ENCODE measurements around the gene LRRC75A.

Gene LRRC75A

DNA sequence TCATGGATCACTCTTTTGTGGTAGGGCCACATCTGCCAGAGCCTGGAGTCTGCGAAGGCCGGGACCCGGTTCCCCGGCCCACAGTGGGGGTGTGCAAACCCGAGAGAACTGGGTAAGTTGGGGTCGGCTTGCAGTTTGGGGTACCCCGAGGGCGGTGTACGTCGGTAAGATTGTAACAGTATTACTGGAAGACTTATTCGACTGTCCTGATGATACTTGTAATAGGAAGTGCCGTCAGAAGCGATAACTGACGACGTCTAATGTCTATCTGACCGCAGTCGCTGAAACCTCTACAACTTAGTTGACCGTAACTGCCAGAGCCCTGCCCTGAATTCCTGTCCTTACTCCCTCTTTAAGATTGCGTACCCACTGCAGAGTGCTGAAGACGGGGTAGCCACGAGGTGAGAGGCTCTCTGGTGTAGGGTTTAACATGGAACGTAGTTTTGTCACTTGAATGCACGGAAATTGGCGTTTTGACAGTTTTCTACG is 52.6 kb downstream of the LRRC75A start:
- in situ Hi-C loops (cut with HindIII; ENCODE audit: low pct_unique_long_range_greater_than_20kb, low sequenced_read_pairs): no loop called here
- DNase-seq (ENCODE audit: low read depth in 1 of 2, low spot score in 1 of 2): no peak
- TF ChIP-seq JUND (IDR thresholded peaks at IDR 0.05; ENCODE audit: low read depth): no peak

- DNase-seq (ENCODE audit: low read depth in 1 of 2, low spot score in 1 of 2): peak; percentile 95 to 99
- in situ Hi-C loops (cut with HindIII; ENCODE audit: low pct_unique_long_range_greater_than_20kb, low sequenced_read_pairs): no loop called here
- TF ChIP-seq JUND (IDR thresholded peaks at IDR 0.05; ENCODE audit: low read depth): no peak
Observed at GRCh38 chr17:16438557-16439302, 53.3 kb downstream of the LRRC75A start.

GRCh38 chr17:16438173-16438556 is 53.8 kb downstream of the LRRC75A start:
- no peak for TF ChIP-seq JUND (IDR thresholded peaks at IDR 0.05; ENCODE audit: low read depth)
- in situ Hi-C loops (cut with HindIII; ENCODE audit: low pct_unique_long_range_greater_than_20kb, low sequenced_read_pairs): no loop called here
- no peak for DNase-seq (ENCODE audit: low read depth in 1 of 2, low spot score in 1 of 2)

GRCh38 chr17:16437083-16437482 is 54.9 kb downstream of the LRRC75A start:
- in situ Hi-C loops (cut with HindIII; ENCODE audit: low pct_unique_long_range_greater_than_20kb, low sequenced_read_pairs): no loop called here
- DNase-seq (ENCODE audit: low read depth in 1 of 2, low spot score in 1 of 2): no peak
- TF ChIP-seq JUND (IDR thresholded peaks at IDR 0.05; ENCODE audit: low read depth): no peak

GRCh38 chr17:16435925-16436886 is 55.8 kb downstream of the LRRC75A start:
- in situ Hi-C loops (cut with HindIII; ENCODE audit: low pct_unique_long_range_greater_than_20kb, low sequenced_read_pairs): no loop called here
- no peak for DNase-seq (ENCODE audit: low read depth in 1 of 2, low spot score in 1 of 2)
- TF ChIP-seq JUND (IDR thresholded peaks at IDR 0.05; ENCODE audit: low read depth): no peak

DNA sequence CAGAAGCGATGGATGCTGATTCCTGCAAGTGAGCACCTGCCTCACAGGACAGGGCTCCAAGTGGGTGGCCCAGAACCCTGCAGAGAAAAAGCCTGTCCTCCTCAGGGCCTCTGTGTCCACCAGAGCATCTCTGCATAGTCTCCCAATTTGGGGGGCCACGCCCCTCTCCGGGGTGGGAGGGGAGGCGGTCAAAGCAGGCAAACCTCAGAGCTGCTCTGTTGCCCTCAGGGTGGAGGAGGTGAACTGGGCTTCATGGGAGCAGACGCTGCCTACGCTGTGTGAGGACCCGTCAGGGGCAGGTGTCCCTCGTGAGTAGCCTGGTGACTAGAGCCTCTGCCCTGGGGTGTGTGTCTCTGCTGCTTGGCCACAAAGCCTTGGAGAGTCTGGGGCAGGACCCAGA is 57.3 kb downstream of the LRRC75A start:
- DNase-seq (ENCODE audit: low read depth in 1 of 2, low spot score in 1 of 2): no peak
- in situ Hi-C loops (cut with HindIII; ENCODE audit: low pct_unique_long_range_greater_than_20kb, low sequenced_read_pairs): no loop called here
- TF ChIP-seq JUND (IDR thresholded peaks at IDR 0.05; ENCODE audit: low read depth): no peak

- in situ Hi-C loops (cut with HindIII; ENCODE audit: low pct_unique_long_range_greater_than_20kb, low sequenced_read_pairs): no loop called here
- no peak for DNase-seq (ENCODE audit: low read depth in 1 of 2, low spot score in 1 of 2)
- no peak for TF ChIP-seq JUND (IDR thresholded peaks at IDR 0.05; ENCODE audit: low read depth)
Observed at GRCh38 chr17:16433514-16433913, 58.5 kb downstream of the LRRC75A start.

DNA sequence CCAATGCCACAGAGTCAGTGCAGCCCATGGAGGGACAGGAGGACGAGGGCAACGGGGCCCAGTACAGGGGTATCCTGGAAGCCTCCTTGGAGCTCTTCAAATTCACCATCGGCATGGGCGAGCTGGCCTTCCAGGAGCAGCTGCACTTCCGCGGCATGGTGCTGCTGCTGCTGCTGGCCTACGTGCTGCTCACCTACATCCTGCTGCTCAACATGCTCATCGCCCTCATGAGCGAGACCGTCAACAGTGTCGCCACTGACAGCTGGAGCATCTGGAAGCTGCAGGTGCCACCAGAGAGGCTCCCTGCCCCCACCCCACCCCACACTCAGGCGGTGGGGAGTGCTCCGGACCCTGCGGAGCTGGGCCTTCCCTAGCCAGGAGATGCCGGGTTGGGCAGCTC is 60.0 kb downstream of the LRRC75A start:
- in situ Hi-C loops (cut with HindIII; ENCODE audit: low pct_unique_long_range_greater_than_20kb, low sequenced_read_pairs): no loop called here
- no peak for DNase-seq (ENCODE audit: low read depth in 1 of 2, low spot score in 1 of 2)
- TF ChIP-seq JUND (IDR thresholded peaks at IDR 0.05; ENCODE audit: low read depth): no peak

GRCh38 chr17:16430650-16431049 is 61.3 kb downstream of the LRRC75A start:
- no peak for DNase-seq (ENCODE audit: low read depth in 1 of 2, low spot score in 1 of 2)
- no peak for TF ChIP-seq JUND (IDR thresholded peaks at IDR 0.05; ENCODE audit: low read depth)
- in situ Hi-C loops (cut with HindIII; ENCODE audit: low pct_unique_long_range_greater_than_20kb, low sequenced_read_pairs): no loop called here

DNA sequence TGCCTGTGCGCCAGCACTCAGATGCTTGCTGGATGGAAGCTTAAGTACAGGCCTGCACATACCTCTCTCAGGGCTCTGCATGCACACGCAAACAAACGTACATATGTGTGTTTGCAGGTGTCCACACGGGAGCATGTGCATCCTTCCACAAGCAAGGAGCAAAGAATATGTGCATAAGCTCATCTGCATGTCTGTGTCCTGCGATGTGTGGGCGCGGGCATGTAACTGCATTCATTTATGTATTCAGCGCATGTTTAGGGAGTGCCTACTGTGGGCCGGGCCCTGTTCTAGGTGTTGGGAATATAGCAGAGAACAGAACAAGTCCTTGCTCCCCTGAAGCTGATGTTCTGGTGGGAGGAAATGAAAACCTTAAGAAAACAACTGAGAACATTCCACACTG is 62.9 kb downstream of the LRRC75A start:
- no peak for DNase-seq (ENCODE audit: low read depth in 1 of 2, low spot score in 1 of 2)
- no peak for TF ChIP-seq JUND (IDR thresholded peaks at IDR 0.05; ENCODE audit: low read depth)
- in situ Hi-C loops (cut with HindIII; ENCODE audit: low pct_unique_long_range_greater_than_20kb, low sequenced_read_pairs): no loop called here

GRCh38 chr17:16428098-16428882 is 63.7 kb downstream of the LRRC75A start:
- TF ChIP-seq JUND (IDR thresholded peaks at IDR 0.05; ENCODE audit: low read depth): no peak
- DNase-seq (ENCODE audit: low read depth in 1 of 2, low spot score in 1 of 2): peak in 1 of 2 experiments; percentile 55
- in situ Hi-C loops (cut with HindIII; ENCODE audit: low pct_unique_long_range_greater_than_20kb, low sequenced_read_pairs): no loop called here

DNA sequence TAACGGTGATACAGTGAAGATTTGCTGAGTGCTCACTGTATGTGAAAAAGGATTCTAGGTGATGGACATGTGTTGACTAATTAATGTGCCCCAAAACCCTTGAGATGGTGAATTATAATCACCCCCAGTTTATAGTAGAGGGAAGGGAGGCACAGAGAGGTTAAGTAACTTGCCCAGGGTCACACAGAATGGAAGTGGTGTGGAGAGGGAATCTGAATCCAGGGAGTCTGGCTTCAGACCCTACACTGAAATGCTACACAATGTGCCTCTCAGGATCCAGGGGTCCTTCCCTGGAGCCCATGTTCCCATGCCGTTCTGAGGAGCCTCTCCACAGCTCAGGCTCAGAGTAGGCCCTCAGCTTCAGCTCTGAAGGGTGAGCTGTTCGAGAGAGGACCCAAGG is 65.0 kb downstream of the LRRC75A start:
- in situ Hi-C loops (cut with HindIII; ENCODE audit: low pct_unique_long_range_greater_than_20kb, low sequenced_read_pairs): no loop called here
- no peak for TF ChIP-seq JUND (IDR thresholded peaks at IDR 0.05; ENCODE audit: low read depth)
- no peak for DNase-seq (ENCODE audit: low read depth in 1 of 2, low spot score in 1 of 2)

Measured in T47D (cell line).